HEK293T (cell line): ENCODE results near the gene CAPZA1.

Source experiments
- ARNT ChIP-seq: fragments of 450-650 bp; IDR thresholded peaks from 2 replicates; pipeline ENCODE4 v1.6.1; 2017; ENCODE audit warnings: mild to moderate bottlenecking
- CTBP1 ChIP-seq: fragments of 450-650 bp; IDR thresholded peaks from 2 replicates; pipeline ENCODE4 v1.6.1; 2016; ENCODE audit warnings: borderline replicate concordance
- ELF4 ChIP-seq: fragments of 450-650 bp; IDR thresholded peaks from 2 replicates; pipeline ENCODE4 v1.6.1; 2017; ENCODE audit warnings: antibody characterized with exemption
- FOXA1 ChIP-seq: fragments of 450-650 bp; IDR thresholded peaks from 2 replicates; pipeline ENCODE4 v1.6.1; 2016; ENCODE audit warnings: mild to moderate bottlenecking
- FOXM1 ChIP-seq: fragments of 450-650 bp; IDR thresholded peaks from 2 replicates; pipeline ENCODE4 v1.6.1; 2017; ENCODE audit warnings: mild to moderate bottlenecking, borderline replicate concordance
- HDGF ChIP-seq: fragments of 450-650 bp; IDR thresholded peaks from 2 replicates; pipeline ENCODE4 v1.6.1; 2017; ENCODE audit warnings: antibody characterized with exemption, borderline replicate concordance
- NFRKB ChIP-seq: fragments of 450-650 bp; IDR thresholded peaks from 2 replicates; pipeline ENCODE4 v1.6.1; 2016; ENCODE audit warnings: mild to moderate bottlenecking, moderate library complexity
- PKNOX1 ChIP-seq: fragments of 450-650 bp; IDR thresholded peaks from 2 replicates; pipeline ENCODE4 v1.6.1; 2016
- SP1 ChIP-seq: fragments of 450-650 bp; IDR thresholded peaks from 2 replicates; pipeline ENCODE4 v1.6.1; 2017
- SUZ12 ChIP-seq: fragments of 450-650 bp; IDR thresholded peaks from 2 replicates; pipeline ENCODE4 v1.6.1; 2016; ENCODE audit warnings: mild to moderate bottlenecking
- TARDBP ChIP-seq: fragments of 450-650 bp; IDR thresholded peaks from 2 replicates; pipeline ENCODE4 v1.6.1; 2016
- ZNF384 ChIP-seq: fragments of 450-650 bp; IDR thresholded peaks from 2 replicates; pipeline ENCODE4 v1.6.1; 2016

DNA sequence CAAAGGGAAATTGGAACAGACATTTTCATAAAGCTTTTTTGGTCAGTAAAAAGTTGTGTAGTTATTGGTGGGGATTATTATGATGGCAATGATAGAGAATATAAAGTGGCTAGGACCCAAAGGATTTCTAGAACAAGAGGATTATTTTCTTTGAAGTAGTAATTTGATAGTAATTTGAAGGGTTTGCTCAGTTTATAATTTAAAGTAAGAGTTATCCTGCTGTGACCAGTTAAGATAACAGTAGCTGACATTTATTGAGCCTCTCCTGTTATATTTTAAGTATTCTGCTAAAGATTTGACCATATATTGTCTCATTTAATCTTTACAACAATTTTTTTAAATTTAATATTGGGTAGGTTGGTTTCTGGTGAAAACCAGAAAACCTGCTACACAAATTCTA is 14.7 kb downstream of the CAPZA1 start:
- no peak; the same call in 1 of the 2 replicates for TF ChIP-seq ARNT
- no peak for TF ChIP-seq ZNF384
- TF ChIP-seq CTBP1, result peak; percentile 57; the same call in 1 of the 2 replicates
- TF ChIP-seq SUZ12, result no peak
- TF ChIP-seq HDGF, result no peak
- TF ChIP-seq FOXM1, result no peak
- no peak for TF ChIP-seq TARDBP
- TF ChIP-seq PKNOX1, result peak; percentile 74
- no peak for TF ChIP-seq FOXA1
- no peak for TF ChIP-seq NFRKB
- no peak for TF ChIP-seq SP1
- no peak for TF ChIP-seq ELF4
